Tibial nerve (tissue), 4 donors: Measurements from ENCODE around the gene GOLT1B.
"Not testable (repeated sequence)": the region's sequence is repeated elsewhere in the genome, so short reads cannot be mapped to it uniquely, and the experiment has no call there.

Experiments
- CTCF ChIP-seq, 5 experiments: fragments of 200-600 bp in 3 of 5; fragments of 450-650 bp in 2 of 5; sonication (generic) in 3 of 5; IDR thresholded peaks; one replicate each; pipeline ENCODE4 v1.5.1; 2016 to 2019; ENCODE audit warnings: antibody characterized with exemption in 5 of 5, mild to moderate bottlenecking in 3 of 5, moderate library complexity in 2 of 5
- EP300 ChIP-seq, 2 donors: sonication (generic); formaldehyde crosslinking; IDR thresholded peaks; one replicate each; pipeline ENCODE4 v1.6.1; 2017; ENCODE audit warnings: antibody characterized with exemption in 2 of 2, mild to moderate bottlenecking in 1 of 2
- POLR2A ChIP-seq, 2 donors: fragments of 450-650 bp; IDR thresholded peaks; one replicate each; pipeline ENCODE4 v1.6.1; 2017; ENCODE audit warnings: antibody characterized with exemption in 2 of 2, mild to moderate bottlenecking in 2 of 2, moderate library complexity in 2 of 2

GRCh38 chr12:21467334-21467733, 34.3 kb upstream of the GOLT1B start:
- TF ChIP-seq CTCF, POLR2A, EP300 (IDR thresholded peaks at IDR 0.05): not testable (repeated sequence)
